GM18505 (cell line): ENCODE results near the gene YWHAH.
"Not testable (repeated sequence)": the region's sequence is repeated elsewhere in the genome, so short reads cannot be mapped to it uniquely, and the experiment has no call there.

ENCODE experiments used
- ATAC-seq: cut with Tn5 transposase; IDR thresholded peaks from one replicate; pipeline ENCODE4 v1.9.1; 2021; ENCODE audit not compliant: unreplicated experiment
- POLR2A ChIP-seq: IDR thresholded peaks from 4 replicates; pipeline ENCODE4 v1.6.1; 2011; ENCODE audit warnings: borderline replicate concordance; ENCODE audit not compliant: insufficient read depth, insufficient read length; ENCODE audit errors: extremely low read depth

YWHAH gene

DNA sequence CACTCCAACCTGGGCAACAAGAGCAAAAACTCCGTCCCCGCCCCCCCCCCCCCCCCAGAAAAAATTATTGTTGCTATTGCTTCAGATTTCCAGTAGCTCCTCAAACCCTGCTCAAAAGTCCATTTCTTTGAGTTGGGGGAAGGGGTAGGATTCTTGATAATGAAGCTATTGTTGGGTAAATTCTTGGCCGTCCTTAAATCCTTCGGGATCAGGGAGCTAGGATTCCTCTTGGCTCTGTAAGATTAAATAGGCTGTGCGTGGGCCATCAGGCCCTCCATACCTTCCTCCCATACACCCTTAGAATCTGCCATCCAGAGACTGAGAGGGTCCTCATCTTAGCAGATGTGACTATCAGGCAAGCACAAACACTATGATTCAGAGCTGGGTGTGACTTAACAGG is 16.4 kb downstream of the YWHAH start:
- ATAC-seq, result no peak
- no peak for TF ChIP-seq POLR2A

DNA sequence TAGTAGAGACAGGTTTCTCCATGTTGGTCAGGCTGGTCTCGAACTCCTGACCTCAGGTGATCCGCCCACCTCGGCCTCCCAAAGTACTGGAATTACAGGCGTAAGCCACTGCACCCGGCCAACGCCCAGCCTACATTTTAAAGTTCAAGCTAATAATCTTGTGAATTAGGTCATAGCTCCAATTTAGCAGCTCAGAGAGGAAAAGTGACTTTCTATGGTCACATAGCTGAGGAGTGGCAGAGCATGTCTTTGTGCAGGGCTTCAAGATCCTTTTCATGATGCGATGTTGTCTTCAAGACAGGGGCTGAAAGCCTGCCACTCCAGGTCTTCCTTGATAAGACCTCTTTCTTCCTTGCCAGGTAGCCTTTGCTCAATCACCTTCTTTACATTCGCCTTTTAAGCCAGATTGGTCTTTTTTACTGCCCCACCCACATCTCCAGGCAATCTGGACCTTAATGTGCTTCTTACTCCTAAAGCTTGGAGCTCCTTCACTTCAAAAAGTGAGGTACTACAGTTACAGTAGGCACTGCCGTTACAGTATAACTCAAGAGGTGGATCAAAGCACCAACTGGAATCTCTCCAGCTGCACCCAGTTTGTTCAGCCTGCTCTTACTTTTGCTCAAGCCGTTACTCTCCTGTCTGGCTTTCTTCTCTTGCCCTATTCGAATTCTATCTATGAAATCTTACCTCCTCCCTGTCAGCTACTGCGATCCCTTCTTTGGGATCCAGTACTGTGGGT is 18.2 kb downstream of the YWHAH start:
- TF ChIP-seq POLR2A, result no peak

DNA sequence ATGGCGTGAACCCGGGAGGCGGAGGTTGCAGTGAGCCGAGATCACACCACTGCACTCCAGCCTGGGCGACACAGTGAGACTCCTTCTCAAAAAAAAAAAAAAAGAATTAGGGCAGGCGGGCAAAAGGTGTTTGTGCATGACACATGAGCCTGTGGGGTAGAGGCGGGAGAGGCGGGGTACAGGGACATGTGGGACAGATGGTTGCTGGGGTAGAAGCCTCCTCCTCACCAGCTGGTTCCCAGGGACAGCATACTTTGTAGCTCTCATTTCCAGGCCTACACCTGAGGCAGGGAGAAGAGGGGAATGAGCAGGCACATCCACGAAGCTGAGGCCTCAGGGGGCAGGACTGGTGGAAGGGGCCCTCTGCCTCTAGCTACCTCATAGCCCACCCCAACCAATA is 23.7 kb downstream of the YWHAH start:
- TF ChIP-seq POLR2A, result no peak
- ATAC-seq, result no peak

More for the DNA sequence above, 18.2 kb downstream of the YWHAH start:
- ATAC-seq, result no peak

DNA sequence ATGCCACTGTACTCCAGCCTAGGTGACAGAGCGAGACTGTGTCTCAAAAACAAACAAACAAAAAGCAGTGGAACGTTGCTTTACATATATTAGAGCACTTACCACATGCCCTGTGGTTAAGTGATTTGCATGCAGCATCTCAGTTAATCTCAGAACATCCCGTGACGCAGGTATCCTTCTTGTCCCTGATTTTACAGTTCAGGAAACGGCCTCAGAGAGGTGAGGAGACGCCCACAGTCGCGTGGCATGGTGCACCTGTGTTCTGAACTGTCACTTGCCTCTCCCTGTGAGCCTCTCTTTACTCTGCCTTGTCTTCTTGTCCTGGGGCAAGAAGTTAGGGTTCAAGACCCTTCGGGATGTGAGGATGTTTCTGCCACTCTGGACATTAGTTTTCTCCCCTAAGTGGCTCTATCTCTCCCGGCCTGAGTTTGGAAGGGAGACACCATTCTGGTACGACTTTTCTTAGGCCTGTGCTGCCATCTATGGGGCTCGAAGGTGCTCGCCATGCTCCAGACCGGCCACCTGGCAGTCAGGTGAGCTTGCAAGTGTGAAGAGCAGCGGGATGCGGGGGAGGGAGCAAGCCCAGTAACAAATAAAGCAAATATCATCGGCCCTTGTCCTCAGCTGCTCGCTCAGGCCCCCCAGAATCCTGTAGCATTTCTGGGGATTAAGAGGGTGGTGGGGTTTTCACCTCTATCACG is 25.6 kb downstream of the YWHAH start:
- peak; percentile 52 for ATAC-seq
- no peak for TF ChIP-seq POLR2A

DNA sequence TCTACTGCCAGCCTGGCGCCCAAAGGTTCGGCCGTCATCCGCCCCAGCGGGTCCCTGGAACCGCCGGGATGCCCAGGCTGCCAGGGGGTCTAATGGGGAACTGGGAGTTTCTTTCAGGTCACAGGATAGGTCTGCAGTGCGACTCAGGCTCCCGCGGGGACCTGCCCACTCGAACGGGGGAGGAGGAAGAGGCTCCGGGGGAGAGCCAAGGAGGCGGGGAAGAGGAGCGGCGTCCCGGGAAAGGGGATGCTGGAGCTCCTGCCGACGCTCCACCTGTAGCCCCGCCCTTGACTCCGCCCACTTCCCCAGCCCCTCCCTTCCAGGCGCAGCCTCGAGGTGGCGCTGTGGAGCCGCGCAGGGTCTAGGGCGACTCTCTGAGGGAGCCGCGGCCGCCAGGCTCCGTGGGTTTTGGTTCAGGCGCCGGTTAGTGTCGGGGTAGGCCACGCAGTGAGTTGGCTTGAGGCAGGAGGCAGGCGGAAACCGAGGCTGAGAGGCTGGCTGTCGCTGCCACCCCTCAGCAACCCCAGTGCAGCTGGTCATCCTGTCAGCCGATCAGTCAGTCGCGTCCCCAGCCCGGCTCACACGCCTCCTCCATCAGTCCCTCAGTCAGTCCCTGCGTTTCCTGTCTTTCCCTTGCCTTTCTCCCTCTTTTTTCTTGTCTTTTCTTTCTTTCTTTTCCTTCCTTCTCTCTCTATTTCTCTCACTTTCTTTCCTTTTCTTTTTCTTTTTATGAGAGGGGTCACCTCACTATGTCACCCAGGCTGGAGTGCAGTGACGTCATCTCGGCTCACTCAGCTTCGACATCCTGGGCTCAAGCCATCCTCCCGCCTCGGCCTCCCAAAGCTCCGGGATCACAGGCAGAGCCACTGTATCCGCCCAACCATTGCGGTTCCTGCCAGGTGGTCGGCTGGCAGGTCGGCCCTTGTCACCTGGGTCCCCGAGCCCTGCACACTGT is 26.4 kb downstream of the YWHAH start:
- ATAC-seq, result peak; percentile 58
- TF ChIP-seq POLR2A, result no peak

DNA sequence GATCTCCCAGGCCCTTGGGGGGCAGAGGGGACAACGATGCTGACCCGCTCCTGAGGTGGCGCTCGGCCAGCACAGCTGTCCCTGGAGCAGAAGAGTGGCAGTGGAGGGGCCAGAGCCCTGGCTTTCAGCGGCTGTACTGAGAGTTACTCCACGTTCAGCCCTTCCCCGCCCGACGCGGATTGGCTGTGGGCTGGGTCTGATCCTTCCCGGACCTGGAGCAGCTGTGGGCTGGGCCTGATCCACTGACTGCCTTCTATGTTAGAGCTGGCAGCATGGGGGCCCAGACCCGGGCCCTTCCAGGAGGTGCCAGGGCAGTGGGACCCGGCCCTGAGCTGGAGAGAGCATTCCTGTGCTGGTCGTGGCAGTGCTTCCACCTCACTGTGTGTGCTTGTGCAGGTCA is 27.8 kb downstream of the YWHAH start:
- no peak for TF ChIP-seq POLR2A
- ATAC-seq, result no peak

DNA sequence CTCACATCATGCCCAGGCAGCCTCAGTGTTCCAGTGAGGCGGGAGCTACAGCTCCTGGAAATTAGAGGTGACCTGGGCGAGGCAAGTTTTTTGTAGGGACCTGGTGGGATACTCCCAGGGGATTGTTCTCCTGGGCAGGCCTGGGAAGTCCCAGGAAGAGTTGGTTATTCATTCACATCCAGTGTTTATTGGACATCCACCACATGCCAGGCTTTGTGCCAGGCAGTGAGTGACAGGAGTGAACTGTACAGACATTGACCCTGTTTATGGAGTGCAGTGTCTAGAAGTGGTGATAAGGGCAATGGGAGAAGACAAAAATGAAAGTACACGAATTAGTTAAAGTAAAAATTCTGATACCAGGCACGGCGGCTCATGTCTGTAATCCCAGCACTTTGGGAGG is 29.4 kb downstream of the YWHAH start:
- no peak for ATAC-seq
- no peak for TF ChIP-seq POLR2A

DNA sequence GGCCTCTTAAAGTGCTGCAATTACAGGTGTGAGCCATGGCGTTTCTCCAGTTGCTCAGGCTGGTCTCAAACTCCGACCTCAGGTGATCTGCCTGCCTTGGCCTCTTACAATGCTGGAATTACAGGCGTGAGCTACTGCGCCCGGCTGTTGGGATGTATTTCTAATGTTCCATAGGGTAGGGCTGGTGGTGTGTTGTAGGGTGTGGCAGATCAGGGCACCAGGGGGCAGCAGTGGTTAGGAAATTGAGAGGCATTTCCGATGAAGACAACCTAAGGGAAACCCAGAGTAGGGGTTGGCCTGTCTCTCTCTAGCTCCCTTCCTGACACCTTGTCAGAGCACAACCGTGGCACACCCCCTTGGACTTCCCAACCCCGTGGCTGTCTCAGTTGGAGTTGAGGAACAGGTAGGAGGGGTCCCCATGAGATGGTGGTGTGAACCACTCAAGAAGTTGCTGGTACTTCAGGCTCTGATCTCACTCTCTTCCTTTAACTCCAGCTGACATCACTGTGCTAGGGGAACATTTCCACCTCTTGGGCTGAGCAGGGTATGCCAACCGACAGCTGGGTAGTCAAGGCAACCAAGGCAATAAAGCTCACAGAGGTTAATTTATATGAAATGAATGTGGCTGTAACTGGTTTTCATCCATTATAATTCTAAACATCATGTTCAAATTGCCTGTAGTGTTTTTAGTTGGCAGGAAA is 33.0 kb downstream of the YWHAH start:
- no peak for TF ChIP-seq POLR2A

DNA sequence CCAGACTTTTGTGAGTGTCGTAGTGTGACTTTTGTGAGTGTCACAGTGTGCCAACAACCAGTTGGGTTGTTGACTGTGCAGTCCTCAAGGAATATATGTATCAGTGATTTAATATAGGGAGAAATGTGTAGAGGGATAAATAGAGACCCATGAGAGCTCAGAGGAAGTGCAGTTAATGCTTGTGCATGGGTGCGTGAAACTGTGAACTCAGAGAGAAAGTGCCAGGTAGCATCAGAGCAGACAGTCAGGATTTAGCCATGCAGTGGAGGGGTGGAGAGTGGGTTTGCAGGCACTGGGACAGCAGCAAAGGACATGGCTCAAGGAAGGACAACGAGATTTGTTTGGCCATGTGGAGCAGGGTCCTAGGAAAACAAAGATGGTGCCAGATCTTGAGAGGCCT is 33.6 kb downstream of the YWHAH start:
- ATAC-seq, result no peak
- TF ChIP-seq POLR2A, result no peak

More for the DNA sequence above, 33.0 kb downstream of the YWHAH start:
- ATAC-seq, result no peak

DNA sequence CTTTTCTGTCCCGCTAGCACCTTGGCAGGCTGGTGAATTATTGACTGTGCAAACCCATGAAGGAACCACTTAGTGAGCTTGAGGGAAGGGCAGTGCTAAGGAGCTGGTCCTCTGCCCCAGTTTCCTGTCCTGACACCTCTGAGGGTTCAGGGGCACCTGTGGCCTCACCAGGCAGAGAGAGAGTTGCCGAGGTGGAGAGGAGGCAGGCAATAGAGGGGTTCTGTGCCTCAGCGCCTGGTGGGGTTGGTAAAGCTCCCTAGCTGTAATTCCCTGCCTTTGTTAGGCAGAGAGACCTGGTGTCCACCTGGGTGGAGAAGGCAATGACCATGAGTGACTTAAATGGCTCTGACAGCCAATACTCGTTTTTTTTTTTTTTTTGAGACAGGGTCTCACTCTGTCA is 36.3 kb downstream of the YWHAH start:
- ATAC-seq, result no peak
- no peak for TF ChIP-seq POLR2A

DNA sequence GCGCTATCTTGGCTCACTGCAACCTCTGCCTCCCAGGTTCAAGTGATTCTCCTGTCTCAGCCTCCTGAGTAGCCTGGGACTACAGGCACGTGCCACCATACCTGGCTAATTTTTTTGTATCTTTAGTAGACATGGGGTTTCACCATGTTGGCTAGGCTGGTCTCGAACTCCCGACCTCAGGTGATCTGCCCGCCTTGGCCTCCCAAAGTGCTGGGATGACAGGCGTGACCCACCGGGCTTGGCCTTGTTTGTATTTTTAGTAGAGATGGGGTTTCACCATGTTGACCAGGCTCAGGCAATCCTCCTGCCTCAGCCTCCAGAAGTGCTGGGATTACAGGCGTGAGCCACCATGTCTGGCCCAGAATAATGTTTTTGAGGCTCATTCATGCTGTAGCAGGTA is 37.6 kb downstream of the YWHAH start:
- ATAC-seq, result not testable (repeated sequence)

DNA sequence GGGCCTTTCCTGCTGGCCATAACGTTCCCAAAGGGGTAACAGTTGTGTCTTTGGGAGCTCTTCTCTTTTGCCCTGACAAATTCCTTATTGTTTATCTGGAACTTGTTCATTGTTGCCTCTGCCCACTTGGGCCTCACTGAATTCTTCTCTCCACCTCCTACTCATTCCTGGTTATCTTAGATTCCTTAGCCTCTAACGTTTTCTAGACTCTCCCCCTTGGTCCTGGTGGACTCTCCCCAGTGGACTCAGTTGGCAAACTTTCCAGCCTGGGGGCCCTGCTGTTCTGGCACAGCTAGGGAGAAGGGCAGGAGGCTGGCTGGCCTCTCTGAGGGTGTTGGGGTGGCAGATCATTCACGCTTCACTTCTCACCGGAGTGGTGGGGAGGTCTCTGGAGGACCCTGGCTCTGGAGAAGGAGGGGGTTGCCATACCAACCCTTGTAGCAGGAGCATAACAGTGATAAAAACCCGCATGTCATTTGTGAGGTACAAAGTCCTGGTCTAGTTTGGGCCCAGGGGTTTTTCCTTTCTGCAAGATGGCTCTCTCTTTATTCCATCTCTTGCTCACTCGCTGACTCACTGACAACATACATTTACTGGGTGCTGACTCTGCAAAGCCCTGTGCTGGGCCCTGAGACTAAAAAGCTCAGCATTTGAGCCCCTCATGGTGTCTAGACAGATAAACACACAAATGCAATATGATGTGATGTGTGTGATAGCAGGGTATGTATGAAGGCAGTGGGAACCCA is 39.7 kb downstream of the YWHAH start:
- no peak for ATAC-seq
- TF ChIP-seq POLR2A, result no peak

DNA sequence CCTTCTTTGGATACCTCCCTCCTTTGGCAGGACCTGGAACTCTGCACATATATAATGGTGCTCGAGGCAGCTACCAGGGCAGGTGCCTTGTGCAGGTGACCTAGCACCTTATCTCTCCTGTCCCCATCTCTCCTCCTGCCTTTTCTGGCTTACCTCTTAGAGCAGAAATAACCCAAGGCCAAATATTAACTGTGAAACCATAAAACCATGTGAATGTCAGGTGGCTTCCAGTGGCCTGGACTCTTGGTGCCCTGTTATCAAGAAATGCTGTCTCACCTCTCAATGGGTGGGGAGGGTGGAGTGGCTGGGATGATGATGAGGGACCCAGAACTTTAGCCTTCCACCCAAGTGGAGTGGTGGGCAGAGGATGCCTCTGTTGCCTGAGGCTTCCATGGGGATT is 42.9 kb downstream of the YWHAH start:
- no peak for ATAC-seq
- TF ChIP-seq POLR2A, result no peak
